Measurements from ENCODE around the gene SLC17A9. TPM values are rescaled to one million over a fixed set of nuclear protein-coding genes. Genes with fewer than 3 reads are reported as not detected.

Gene SLC17A9
- total and polyA plus RNA-seq, 2 donors (not counting 1 experiment from before 2014, with no cell fraction given) = 33.0 to 141 TPM

- peak overlapping the region; percentile 68 for H3K4me3 Mint-ChIP-seq
- ATAC-seq (ENCODE audit: low read depth) = no peak
- no peaks in the 10 kb centered on the region for H3K27me3 ChIP-seq (replicated peaks in 1 of 4; ENCODE audit: control extremely low read depth in 1 of 4, control insufficient read depth in 3 of 4, insufficient read depth in 4 of 4, low read length in 3 of 4)
- intact Hi-C loops (cut with micrococcal nuclease) = loop anchor here (5.0 kb wide), 1 partner anchor 35 kb away; the partner anchor contains the start of gene SLC17A9
- H3K9ac ChIP-seq (ENCODE audit: low read length) = peak overlapping the region; percentile 25
- H3K4me1 ChIP-seq (ENCODE audit: control insufficient read depth in 2 of 2, insufficient read depth in 2 of 2, low read length in 2 of 2) = peaks cover 62 to 63% of the 10 kb centered on the region in 2 donors
- peak overlapping the region in 1 of 5 experiments; percentile 21 for H3K4me3 ChIP-seq (ENCODE audit: control extremely low read depth in 1 of 5, extremely low read depth in 1 of 5, insufficient read depth in 1 of 5, low read depth in 2 of 5, low read length in 4 of 5)
- H3K27me3 Mint-ChIP-seq = no peaks in the 10 kb centered on the region
- H3K9me3 Mint-ChIP-seq (ENCODE audit: insufficient read depth) = no peaks in the 10 kb centered on the region
- no peak overlapping the region for H3K27ac ChIP-seq (ENCODE audit: low read length in 2 of 2)
- no peak for TF ChIP-seq EZH2 (IDR thresholded peaks at IDR 0.05; ENCODE audit: borderline replicate concordance, insufficient read depth, low read depth, low read length, poor library complexity, severe bottlenecking)
- TF ChIP-seq CTCF (IDR thresholded peaks at IDR 0.05) = no peak
- CTCF ChIA-PET = interaction anchor here (0.7 to 4.4 kb wide), 6 partner anchors 10 to 91 kb away, joined by 3 to 22 read pairs (median 4); no protein-coding TSS in a partner anchor
- POLR2A ChIA-PET = interaction anchor here (1.2 to 1.7 kb wide), 2 partner anchors 9 to 37 kb away, joined by 3 to 6 read pairs; partner anchors contain the start of gene DIDO1
- peak overlapping the region; percentile 62 for H3K4me2 ChIP-seq (replicated peaks; ENCODE audit: low read depth, low read length, poor library complexity, severe bottlenecking)
- H4K20me1 ChIP-seq (ENCODE audit: control insufficient read depth, insufficient read depth, low read length, poor library complexity, severe bottlenecking) = peaks cover 99% of the 10 kb centered on the region
- 54% methylated on average over 3 of the region's 3 CpGs for WGBS (ENCODE audit: insufficient coverage)
- no peaks in the 10 kb centered on the region for H3K9me3 ChIP-seq (ENCODE audit: control extremely low read depth in 1 of 3, control insufficient read depth in 2 of 3, insufficient read depth in 1 of 3, low read length in 2 of 3)
- peaks cover 98% of the 10 kb centered on the region for H3K79me2 ChIP-seq (ENCODE audit: control insufficient read depth, insufficient read depth, low read length)
- no peak overlapping the region for H2AFZ ChIP-seq (ENCODE audit: insufficient read depth, low read depth, low read length, poor library complexity, severe bottlenecking)
- peaks cover 0 to 17% of the 10 kb centered on the region in 2 experiments for H3K36me3 ChIP-seq (replicated peaks in 1 of 2; ENCODE audit: control extremely low read depth in 1 of 2, control insufficient read depth in 1 of 2, extremely low read depth in 1 of 2, insufficient read depth in 2 of 2, low read length in 1 of 2)
- DNase-seq = no peak
- peaks cover 72% of the 10 kb centered on the region for H3K4me1 Mint-ChIP-seq
- H3K27ac Mint-ChIP-seq = peak overlapping the region; percentile 51
Observed at GRCh38 chr20:62917720-62918119, 34.8 kb upstream of the SLC17A9 start.

GRCh38 chr20:62918147-62918546 is 34.4 kb upstream of the SLC17A9 start:
- peak; percentile 50 for ATAC-seq (ENCODE audit: low read depth)
- H3K9ac ChIP-seq (ENCODE audit: low read length) = peak overlapping the region; percentile 38

More at GRCh38 chr20:62918147-62918546, 34.4 kb upstream of the SLC17A9 start:
- peaks cover 65 to 67% of the 10 kb centered on the region in 2 donors for H3K4me1 ChIP-seq (ENCODE audit: control insufficient read depth in 2 of 2, insufficient read depth in 2 of 2, low read length in 2 of 2)
- Mint-ChIP-seq H3K27me3 (no peaks in the 10 kb centered on the region), H3K4me1 (peaks cover 71% of the 10 kb centered on the region), H3K9me3 (ENCODE audit: insufficient read depth) (no peaks in the 10 kb centered on the region), H3K4me3 (peak overlapping the region; percentile 68), H3K27ac (peak overlapping the region; percentile 51)
- peak overlapping the region in 2 of 5 experiments; percentile 16 to 21 for H3K4me3 ChIP-seq (ENCODE audit: control extremely low read depth in 1 of 5, extremely low read depth in 1 of 5, insufficient read depth in 1 of 5, low read depth in 2 of 5, low read length in 4 of 5)
- POLR2A ChIA-PET = interaction anchor here (1.2 to 1.7 kb wide), 2 partner anchors 9 to 36 kb away, joined by 3 to 6 read pairs; partner anchors contain the start of gene DIDO1
- H3K9me3 ChIP-seq (ENCODE audit: control extremely low read depth in 1 of 3, control insufficient read depth in 2 of 3, insufficient read depth in 1 of 3, low read length in 2 of 3) = no peaks in the 10 kb centered on the region
- intact Hi-C loops (cut with micrococcal nuclease) = loop anchor here (5.0 kb wide), 1 partner anchor 34 kb away; the partner anchor contains the start of gene SLC17A9
- peak overlapping the region; percentile 62 for H3K4me2 ChIP-seq (replicated peaks; ENCODE audit: low read depth, low read length, poor library complexity, severe bottlenecking)
- peaks cover 0 to 12% of the 10 kb centered on the region in 2 experiments for H3K36me3 ChIP-seq (replicated peaks in 1 of 2; ENCODE audit: control extremely low read depth in 1 of 2, control insufficient read depth in 1 of 2, extremely low read depth in 1 of 2, insufficient read depth in 2 of 2, low read length in 1 of 2)
- H3K27ac ChIP-seq (ENCODE audit: low read length in 2 of 2) = peak overlapping the region in 1 of 2 donors; percentile 60
- 11% methylated on average over 3 of the region's 3 CpGs for WGBS (ENCODE audit: insufficient coverage)
- no peak overlapping the region for H2AFZ ChIP-seq (ENCODE audit: insufficient read depth, low read depth, low read length, poor library complexity, severe bottlenecking)
- DNase-seq = peak; percentile 43
- TF ChIP-seq CTCF (IDR thresholded peaks at IDR 0.05) (no peak), EZH2 (IDR thresholded peaks at IDR 0.05; ENCODE audit: borderline replicate concordance, insufficient read depth, low read depth, low read length, poor library complexity, severe bottlenecking) (no peak)
- peaks cover 98% of the 10 kb centered on the region for H3K79me2 ChIP-seq (ENCODE audit: control insufficient read depth, insufficient read depth, low read length)
- CTCF ChIA-PET = interaction anchor here (0.7 to 4.4 kb wide), 7 partner anchors 10 to 91 kb away, joined by 3 to 22 read pairs (median 3); no protein-coding TSS in a partner anchor
- H3K27me3 ChIP-seq (replicated peaks in 1 of 4; ENCODE audit: control extremely low read depth in 1 of 4, control insufficient read depth in 3 of 4, insufficient read depth in 4 of 4, low read length in 3 of 4) = no peaks in the 10 kb centered on the region
- H4K20me1 ChIP-seq (ENCODE audit: control insufficient read depth, insufficient read depth, low read length, poor library complexity, severe bottlenecking) = peaks cover 99% of the 10 kb centered on the region

All from B cell (primary cell).